Ramos (cell line): Measurements from ENCODE around the gene NHSL2.

Experiments used
- in situ Hi-C: fragments of 300-500 bp; cut with MboI; formaldehyde crosslinking; loops from one replicate; pipeline ENCODE4 v1.14.3; 2022; ENCODE audit warnings: low sequenced_read_pairs; ENCODE audit not compliant: unreplicated experiment

The NHSL2 gene

DNA sequence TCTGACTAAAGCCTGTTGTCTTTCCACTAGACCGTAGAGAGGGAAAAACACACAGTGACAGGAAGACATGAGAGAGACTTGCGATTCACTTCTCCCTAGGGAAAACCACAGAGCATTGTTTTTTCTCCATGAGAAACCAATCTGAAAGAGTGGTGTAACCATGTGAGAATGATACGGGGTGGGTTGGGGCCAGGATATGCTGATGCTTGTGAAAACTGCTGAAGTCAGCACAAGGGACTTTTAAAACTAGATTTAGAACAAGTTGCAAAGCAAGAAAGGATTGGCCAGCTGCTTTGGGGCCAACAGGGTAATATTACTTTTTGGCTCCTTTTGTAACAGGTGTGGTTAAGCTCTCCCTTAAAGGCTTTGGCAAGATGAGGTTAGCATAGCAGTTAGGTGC, 66.1 kb downstream of the NHSL2 start:
- in situ Hi-C loops: no loop called here

DNA sequence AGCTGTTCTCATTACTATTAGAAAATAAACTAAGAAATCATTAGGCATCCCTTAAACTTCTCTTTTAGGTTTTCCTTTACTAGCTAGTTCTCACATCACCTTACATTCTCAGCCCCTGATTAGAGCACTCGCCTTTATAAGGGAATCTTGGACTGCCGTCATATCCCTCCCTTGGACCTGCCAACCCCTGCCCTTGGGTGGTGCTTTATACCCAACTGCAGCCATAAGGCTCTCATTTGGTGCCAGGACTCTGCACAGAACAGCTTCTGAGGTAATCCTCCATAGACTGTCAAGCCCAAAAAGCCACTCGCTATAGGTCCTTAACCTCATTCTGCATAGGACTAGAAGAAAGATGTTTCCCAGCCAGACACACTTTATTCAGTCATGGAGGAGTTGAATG, 67.5 kb downstream of the NHSL2 start:
- in situ Hi-C loops: no loop called here

DNA sequence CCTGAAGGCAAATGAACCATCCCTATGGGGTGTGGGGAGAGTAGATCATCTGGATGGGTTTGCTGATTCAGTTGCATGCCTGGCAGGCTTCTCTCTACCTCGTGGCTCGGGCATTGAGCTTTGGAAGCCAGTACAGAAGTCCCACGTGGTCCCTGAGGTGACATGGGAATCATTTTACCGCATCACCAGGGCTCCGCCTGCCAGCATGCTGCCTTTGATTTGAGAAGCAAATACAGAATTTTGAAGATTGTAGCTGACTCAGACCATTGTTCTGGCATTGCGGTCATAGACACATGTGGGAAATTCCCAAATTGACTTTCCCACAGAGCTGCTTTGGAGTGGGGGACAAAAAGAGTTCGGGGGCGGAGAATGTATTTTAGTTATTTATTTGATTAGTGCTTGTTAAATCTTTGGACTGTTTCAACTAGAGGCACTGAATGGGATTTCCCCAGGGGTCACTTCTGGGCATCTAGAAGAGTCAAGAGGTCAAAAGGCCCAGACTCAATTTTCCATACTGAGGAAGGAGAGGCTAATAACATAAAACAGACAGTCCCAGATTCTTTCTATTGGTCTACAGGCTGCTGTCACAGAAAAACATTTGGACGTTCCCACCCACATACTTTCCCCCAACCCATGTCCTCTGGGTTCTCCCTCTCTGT, 79.3 kb downstream of the NHSL2 start:
- in situ Hi-C loops: no loop called here

DNA sequence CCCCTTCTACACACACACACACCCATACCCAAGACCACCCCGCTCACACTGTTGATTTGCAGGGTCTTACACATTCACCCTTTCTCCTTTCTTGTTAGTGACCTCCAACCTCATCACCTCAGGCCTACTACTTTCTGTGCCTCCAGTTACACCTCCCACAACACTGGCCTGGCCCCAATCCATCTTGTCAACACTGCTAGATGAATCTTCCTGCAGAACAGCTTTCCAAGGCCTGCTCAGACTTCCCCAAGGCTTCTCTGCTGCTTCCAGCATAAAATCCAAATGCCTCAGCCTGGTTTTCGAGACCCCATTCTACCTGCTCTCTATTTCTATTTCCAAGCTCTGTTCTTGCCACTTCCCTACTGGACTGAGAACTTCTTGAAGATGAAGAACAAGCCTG, 79.9 kb downstream of the NHSL2 start:
- in situ Hi-C loops: no loop called here

DNA sequence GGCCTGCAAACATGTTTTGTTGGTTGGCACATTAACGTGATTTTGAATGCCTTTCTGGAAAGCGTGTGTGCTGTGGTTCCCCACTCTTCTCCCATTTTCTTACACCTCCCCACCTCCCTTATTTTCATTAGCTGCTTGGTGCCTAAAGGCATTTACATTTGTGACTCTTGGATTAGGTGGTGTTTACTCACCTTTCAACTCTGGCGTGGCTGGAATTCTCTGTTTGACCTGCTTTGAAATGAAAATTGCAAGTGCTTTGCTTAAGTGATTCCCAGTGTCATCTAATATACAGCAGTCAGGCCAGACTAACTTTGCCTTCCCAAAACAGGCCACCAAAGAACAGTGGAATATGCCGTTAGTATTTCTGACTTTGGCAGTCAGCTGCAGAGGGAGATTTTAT, 80.5 kb downstream of the NHSL2 start:
- in situ Hi-C loops: no loop called here

DNA sequence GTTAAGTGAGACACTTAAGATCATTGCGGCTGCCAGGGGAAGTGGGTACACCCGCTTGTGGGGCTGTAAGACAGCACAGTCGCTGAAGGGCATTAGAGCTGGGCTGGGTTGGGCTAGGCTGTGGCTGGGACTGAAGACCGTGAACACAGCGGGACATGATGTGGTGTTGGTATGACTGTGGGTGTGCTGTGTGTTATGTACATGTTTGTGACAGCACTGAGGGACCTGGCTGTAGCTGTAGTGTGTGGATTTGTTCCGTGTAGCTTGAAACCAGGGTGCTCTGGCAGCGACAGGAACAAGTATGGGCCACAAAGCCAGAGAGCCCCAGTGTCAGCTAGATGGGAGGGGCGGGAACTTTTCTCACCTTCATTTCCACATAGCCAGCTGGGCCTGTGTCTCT, 82.1 kb downstream of the NHSL2 start:
- in situ Hi-C loops: no loop called here

DNA sequence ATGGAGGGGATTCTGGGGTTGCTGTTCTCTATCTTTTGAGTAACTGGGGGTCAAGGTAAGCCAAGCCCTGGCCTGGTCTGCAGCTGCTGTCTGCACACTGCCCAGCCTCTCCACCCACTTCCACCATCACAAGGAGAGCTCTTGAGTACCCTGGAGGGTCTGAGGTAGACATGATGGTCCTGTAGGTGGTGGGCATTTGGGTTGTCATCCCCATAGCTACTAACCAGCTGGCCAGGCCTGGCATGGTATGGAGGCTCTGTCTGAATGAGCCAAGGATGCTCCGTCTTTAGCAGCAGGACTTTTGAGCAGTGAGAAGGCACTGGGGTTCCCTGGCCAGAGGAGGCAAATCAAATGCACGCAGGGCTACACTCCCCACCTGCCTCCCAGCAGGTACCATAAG, 82.7 kb downstream of the NHSL2 start:
- in situ Hi-C loops: no loop called here

DNA sequence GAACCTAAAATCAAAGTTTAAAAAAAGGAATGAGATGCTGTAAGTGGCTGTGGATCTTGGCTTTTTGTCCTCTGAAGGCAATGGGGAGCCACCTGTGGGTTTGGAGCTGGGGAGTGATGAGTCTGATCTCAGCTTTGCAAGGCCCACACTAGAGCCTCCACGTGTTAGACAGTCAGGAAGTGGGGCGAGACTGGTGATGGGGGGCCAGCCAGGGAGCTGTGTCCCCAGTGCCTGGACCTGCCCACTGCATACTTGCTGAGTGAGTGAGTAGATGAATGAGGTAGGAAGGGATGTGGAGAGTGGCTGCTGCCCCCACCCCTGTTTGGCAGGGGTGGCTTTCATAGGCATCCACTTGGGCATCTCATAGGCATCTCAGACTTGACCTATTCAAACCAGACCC, 84.0 kb downstream of the NHSL2 start:
- in situ Hi-C loops: no loop called here

DNA sequence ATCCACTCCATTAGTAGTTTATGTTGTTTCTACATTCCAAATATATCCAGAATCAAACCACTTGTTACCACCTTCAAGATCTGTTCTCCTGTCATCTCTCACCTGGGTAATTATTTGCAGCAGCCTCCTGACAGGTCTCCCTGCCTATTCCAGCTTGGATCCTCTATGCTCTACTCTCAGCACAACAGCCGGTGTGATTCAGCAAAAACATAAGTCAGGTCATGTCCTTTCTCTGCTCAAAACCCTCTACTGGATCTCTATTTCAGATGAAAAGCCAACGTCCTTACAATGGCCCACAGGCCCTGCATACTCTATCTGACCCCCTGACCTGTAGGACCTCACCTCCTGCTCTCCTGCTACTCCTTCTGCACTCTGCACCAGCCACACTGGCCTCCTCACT, 84.5 kb downstream of the NHSL2 start:
- in situ Hi-C loops: no loop called here

DNA sequence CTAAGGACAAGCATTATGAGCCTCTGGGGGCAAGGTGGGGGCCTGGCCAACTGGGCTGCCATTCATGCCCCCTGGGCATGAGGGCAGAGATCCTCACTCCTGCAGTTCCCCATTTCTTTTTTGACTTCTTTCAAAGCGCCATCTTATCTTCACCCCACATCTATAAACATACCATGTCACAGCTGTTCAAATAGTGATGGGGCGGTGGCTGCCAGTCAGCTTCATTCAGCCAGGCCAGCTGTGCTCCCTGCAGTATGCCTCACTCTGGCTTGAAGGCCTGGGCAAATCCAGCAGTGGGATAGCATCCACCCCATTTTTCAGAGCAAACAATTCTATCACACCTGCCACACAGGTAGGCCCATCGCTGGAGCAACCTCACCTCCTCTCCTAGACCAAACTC, 85.5 kb downstream of the NHSL2 start:
- in situ Hi-C loops: no loop called here

DNA sequence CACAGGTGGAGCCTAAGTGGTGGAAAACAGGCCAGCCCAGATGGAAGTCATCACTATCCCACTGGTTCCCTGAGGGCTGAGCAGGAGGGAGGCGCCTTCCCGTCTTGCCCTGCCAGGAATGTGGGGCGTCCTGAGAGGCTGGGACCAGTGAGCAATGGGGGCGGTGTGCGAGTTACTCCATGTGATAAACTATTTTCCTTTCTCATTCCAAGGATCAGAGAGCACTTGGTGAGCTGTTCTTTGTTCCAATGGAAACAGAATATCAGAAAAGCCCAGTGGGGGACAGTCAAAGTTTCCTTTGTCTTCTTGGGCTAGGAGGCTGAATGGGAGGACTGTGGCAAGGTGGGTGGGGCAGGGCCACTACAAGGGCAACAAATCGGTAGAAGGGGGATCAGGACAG, 86.2 kb downstream of the NHSL2 start:
- in situ Hi-C loops: no loop called here

DNA sequence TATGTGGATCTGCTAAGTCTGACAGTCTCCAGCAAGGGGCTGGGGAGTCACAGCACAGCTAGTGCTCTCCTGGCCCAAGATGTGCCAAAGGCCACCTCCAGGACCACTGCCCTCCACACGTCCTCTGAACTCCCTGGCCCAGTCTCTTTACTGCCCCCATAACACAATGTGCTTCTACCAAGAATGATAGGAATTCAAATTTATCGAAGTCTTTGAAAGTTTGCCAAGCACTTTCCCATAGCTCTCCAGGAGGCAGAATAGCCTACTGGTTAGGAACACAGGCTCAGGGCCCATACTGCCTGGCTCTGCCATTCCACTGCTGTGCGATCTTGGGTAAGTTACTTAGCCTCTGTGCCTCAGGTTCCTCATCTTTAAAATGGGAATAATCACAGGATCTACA, 86.7 kb downstream of the NHSL2 start:
- in situ Hi-C loops: no loop called here

DNA sequence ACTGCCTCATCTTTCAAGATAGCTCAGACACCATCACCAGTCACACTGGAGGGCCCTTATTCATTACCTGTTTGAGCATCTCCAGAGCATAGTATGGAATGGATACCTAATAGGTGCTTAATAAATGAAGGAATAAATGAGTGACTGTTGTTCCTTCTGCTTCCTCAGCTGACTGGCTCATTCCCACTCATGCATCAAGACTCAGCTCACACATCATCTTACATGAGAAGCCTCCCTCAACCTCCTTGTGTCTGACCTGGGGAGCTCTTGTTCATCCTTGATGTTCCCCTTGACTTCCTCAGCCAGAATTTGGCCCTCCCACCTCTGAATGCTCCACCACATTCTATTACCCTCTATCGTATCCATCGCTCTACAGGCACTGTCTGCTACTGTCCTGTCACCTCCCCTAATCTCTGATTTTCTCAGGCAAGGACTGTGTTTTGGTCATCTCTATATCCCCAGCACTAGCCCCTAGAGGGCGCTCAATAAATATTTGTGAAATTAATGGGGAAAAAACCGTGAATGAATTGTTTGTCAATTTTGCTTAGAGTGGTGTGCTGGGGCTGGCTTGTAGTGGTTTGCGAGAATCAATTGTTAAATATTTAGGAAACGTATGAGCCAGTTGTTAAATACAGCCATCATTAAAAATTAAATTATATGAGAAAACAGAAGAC, 88.3 kb downstream of the NHSL2 start:
- in situ Hi-C loops: no loop called here

DNA sequence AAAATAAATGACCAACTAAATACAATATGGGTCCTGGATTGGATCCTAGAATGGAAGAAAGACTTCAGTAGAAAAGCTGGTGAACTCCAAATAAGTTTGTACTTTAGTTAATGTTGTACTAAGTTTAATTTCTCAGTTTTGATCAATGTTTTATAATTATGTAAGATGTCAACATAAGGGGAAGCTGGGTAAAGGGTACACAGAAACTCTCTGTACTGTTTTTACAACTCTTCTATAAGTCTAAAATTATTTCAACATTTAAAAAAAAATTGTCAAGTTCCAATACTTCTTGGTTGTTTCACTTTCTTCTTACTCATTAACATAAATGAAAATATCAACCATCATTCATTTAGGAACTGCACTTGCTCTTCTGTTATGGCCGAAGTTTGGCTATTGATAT, 88.9 kb downstream of the NHSL2 start:
- in situ Hi-C loops: no loop called here

DNA sequence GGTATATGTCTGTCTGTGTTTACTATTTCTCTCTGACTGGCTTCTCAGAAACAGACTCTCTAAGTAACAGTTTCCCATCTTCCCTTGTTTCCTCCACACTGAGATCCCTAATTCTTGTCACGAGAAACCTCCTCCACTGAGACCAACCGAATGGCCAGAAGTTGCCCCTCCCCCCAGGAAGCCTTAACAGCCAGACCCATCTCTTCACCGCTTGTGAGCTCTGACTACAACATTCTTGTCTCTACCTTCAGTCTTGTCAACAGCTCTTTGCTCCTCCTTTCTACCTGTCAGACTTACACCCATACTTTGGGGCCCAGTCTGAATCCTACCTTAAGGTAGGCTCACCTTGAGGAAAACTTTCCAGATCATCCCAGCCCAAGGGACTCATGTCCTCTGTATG, 90.8 kb downstream of the NHSL2 start:
- in situ Hi-C loops: no loop called here

DNA sequence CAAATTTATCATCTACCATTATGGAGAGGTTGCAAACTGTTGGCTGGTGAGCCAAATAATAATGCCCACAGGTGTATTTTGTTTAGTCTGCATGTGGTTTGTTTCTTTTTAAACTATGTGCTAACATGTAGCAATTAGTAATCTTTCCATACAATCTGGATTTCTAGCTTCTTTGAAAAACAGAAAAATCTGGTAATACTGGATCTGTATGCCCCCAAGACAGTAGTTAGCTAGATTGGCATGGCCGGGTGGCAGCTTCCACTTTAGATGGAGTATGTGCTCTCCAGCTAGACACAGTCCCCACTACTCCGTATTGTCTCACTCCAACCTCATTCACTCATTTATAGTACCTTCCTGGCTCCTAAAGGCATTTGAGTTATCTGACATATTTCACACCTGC, 91.3 kb downstream of the NHSL2 start:
- in situ Hi-C loops: no loop called here

DNA sequence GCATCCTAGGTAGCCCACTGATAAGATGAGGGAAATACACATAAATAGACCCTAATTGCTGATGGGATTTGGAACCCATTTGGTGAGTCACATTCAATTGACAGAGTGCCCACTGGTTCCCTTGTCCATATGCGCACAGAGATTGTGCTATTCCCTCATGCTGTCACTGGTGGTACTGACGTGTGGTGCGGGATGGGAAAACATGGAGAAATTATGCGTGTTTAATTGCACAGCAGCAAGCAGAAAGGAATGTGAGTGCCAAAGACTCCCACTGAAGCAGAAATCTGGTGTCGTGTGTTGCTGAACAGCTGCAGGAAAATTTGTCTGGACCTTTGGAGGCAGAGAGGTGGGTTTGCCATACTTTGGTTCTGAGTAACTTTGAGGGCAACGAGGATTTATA, 92.2 kb downstream of the NHSL2 start:
- in situ Hi-C loops: no loop called here

DNA sequence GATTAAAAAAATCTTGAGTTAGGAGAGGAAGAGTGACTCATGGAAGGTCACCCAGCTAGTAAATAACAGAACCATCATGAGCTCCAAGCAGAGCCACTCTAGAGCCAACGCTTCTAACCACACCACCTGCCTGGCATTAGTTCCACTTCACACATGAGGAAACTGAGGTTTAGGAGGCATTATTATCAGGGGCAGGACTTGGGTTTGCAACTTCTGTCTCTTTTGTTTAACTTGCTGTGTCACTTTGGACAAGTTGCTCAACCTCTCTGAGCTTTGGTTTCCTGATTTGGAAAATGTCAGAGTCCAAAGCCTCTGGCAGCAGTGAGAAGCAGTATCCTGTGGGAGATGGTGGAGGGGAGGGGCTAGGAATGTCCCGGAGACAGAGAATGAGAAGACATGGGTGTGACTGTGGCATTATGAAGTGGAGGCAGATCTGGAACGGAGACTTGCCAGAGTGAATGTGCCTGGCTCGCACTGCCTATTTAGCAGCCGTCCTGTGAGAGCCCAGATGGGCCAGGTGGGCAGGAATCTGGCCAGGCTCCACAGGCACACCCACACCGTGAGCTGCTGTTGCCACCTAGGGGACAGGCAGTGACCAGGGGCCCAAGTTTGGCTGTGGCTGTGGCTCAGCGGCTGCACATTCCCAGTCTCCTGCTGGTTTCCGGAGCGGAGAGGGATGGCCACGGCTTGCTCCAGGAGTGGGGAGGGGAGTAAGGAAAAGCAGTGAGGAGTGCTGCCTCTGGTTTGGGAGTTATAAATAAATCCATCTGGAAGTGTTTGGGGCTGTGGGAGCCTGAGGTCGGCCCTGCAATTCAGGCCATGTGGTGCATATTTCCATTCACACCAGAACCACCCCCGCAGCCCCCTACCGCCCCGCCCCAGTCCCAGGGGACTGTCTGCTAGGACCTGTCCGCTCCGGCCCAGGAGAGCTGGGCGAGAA, 93.4 kb downstream of the NHSL2 start:
- in situ Hi-C loops: no loop called here

DNA sequence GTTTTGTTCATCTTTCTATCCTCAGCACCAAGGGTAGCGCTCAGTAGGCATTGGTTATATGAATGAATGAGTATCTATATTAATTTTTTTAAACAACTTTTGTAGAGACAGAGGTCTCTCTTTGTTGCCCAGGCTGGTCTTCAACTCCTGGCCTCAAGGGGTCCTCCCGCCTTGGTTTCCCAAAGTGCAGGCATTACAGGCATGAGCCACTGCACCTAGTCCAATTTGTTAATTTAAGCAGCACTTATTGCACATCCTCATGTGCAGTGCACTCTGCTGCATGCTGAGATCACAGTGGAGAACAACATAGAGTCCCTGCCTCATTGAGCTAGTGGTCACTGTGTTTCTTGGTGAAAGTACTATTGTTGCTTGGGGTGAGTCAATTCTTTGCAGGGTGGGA, 94.4 kb downstream of the NHSL2 start:
- in situ Hi-C loops: no loop called here

DNA sequence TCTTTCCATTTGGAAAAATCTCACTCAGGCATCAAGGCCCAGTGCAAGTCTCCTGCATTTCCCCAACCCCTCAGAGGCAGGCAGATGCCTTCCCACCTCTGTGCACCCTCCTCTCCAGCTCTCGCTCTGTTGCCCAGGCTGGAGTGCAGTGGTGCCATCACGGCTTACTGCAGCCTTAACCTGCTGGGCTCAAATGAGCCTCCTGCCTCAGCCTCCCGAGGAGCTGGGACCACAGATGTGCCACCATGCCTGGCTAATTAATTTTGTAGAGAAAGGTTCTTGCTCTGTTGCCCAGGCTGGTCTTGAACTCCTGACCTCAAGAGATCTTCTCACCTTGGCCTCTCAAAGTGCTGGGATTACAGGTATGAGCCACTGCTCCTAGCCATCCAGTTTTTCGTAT, 95.8 kb downstream of the NHSL2 start:
- in situ Hi-C loops: no loop called here

DNA sequence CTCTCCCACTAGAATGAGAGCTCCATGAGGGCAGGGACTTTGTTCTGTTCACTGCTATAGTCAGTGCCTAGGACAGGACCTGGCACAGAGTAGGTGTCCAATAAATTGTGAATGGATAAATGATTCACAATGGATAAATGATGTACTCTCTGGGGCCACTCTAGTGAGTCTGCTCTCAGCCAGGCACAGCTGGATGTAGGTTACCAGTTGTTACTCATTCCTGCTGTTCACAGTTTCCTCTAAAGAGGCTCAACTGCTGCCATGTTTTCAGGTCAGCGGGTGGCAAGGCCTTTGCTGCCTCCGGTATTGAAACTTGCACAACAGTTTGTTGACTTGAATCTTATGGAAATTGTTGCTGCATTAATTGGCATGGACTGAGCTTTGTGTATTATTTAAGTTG, 99.1 kb downstream of the NHSL2 start:
- in situ Hi-C loops: no loop called here
